ENCODE measurements around the gene VSIG2.

The VSIG2 gene

DNA sequence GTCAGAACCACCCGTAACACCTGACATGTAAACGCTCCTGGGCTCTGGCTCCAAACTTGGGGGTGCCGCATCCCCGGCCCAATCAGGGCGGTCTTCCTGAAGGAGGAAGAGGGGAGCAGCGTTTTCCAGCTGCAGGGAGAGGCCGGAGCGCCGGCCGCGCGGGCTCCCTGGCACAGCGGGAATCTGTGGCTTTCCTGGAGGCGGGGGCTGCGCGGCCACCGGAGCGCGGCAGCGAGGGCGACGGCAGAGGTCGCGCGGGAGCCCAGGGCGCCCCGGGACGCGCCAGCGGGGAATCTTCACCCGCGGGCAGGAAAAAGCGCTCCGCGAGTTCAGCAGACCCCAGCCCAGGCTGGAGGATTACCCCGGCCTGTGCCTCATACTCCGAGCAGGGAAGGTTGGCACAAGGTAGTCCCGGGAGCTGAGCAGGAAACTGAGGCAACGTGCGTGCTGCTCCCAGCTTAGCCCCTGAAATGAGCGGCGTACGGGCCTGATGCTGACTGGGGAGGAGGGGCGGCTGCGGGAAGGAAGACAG, 10.6 kb upstream of the VSIG2 start:
- no peaks in the 10 kb centered on the region for H3K27me3 ChIP-seq (ENCODE audit: insufficient read depth, low read depth)
- peak overlapping the region; percentile 22; the same call in 1 of the 2 replicates for H3K9ac ChIP-seq
- no peaks in the 10 kb centered on the region for H3K79me2 ChIP-seq (ENCODE audit: insufficient read depth, low read depth)
- H3K4me3 ChIP-seq (IDR thresholded peaks at IDR 0.05; ENCODE audit: insufficient read depth, low read depth, low read length), result no peak overlapping the region
- H3K36me3 ChIP-seq (ENCODE audit: insufficient read depth), result no peaks in the 10 kb centered on the region
- H4K20me1 ChIP-seq (ENCODE audit: insufficient read depth), result no peaks in the 10 kb centered on the region
- TF ChIP-seq, protein P1, sequence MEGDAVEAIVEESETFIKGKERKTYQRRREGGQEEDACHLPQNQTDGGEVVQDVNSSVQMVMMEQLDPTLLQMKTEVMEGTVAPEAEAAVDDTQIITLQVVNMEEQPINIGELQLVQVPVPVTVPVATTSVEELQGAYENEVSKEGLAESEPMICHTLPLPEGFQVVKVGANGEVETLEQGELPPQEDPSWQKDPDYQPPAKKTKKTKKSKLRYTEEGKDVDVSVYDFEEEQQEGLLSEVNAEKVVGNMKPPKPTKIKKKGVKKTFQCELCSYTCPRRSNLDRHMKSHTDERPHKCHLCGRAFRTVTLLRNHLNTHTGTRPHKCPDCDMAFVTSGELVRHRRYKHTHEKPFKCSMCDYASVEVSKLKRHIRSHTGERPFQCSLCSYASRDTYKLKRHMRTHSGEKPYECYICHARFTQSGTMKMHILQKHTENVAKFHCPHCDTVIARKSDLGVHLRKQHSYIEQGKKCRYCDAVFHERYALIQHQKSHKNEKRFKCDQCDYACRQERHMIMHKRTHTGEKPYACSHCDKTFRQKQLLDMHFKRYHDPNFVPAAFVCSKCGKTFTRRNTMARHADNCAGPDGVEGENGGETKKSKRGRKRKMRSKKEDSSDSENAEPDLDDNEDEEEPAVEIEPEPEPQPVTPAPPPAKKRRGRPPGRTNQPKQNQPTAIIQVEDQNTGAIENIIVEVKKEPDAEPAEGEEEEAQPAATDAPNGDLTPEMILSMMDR (conservative IDR thresholded peaks at IDR 0.05; ENCODE audit: low read depth, low read length), result no peak
- H3K4me2 ChIP-seq, result peak overlapping the region; percentile 60; the same call in 1 of the 2 replicates
- no peak overlapping the region for H3K27ac ChIP-seq
- H3K4me1 ChIP-seq (ENCODE audit: low read depth, poor library complexity, severe bottlenecking), result peaks cover 11% of the 10 kb centered on the region
- H2AFZ ChIP-seq (ENCODE audit: low read depth), result peak overlapping the region; percentile 69

DNA sequence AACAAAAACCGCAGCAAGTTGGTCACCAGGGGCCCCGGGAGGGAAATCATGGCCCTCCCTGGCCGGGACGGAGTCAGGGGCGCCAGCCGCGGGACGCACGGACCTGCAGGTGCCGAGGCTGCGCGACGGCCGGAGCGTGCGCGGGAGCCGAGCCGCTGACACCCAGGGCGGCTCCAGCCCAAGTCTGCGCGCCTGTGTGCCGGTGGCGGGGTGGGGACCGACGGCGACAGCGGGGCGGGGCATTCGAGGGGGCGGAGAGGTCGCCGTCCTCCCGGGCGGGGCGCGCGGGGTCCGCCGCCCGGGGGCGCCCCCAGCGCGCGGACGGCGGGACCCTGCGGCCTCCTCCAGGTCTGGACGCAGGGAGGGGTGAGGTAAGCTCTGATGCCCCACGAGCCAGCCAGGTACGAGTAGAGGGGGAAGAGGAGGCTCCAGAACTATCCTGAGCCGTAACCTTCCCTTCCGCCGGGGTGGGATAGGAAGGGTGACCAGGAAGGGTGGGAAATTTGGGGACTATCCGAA, 10.1 kb upstream of the VSIG2 start, which contains the start of gene ESAM:
Gene ESAM (minus strand): TSS at position 186 of the 519 bp plus-strand sequence. CDS start 136 bp downstream, at position 50.
- H3K27ac ChIP-seq, result no peak within 1 kb of the TSS
- H2AFZ ChIP-seq (ENCODE audit: low read depth), result peak within 1 kb of the TSS; percentile 69
- H3K27me3 ChIP-seq (ENCODE audit: insufficient read depth, low read depth), result no peaks in the 10 kb centered on the region

DNA sequence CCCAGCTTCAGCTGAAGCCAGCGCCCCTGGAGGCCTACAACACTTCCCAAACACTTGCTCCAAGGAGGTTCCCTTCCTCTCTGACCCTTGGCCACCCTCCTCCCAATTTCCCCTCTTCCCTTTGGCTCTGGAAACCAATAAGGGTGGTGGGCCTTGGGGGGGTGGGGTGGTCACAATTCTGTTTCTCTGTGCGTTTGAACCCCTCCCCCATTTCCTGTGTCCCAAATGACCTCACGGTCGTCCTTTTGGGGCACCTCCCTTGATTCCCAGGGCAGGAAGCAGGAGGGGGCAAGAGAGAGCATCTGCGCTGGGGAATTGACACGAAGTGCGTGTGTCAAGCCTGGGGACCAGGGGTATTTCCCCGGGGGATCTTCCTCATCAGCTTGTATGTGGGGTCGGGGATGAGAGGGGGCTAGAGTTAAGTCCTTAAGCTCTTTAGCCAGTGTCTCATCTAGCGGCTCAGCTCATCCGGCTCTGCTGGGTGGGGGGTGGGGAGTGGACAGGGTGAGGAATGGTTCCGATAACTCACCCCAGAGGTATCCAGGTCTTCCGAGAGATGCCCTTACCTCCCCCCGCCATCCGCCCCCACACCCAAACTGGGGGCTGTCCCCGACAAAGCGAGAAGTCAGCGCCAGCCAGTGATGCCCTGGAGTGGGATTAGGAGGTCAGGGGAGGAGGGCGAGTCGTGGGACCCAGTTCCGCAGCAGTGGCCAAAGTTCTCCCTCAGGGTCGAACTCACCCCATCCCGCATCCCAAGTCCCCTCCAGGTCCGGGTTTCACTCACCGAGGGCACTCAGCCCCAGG, 9.4 kb upstream of the VSIG2 start:
- no peaks in the 10 kb centered on the region for H3K27me3 ChIP-seq (ENCODE audit: insufficient read depth, low read depth)
- H3K79me2 ChIP-seq (ENCODE audit: insufficient read depth, low read depth), result no peaks in the 10 kb centered on the region
- H3K4me3 ChIP-seq (IDR thresholded peaks at IDR 0.05; ENCODE audit: insufficient read depth, low read depth, low read length), result no peak overlapping the region
- H4K20me1 ChIP-seq (ENCODE audit: insufficient read depth), result no peaks in the 10 kb centered on the region
- H2AFZ ChIP-seq (ENCODE audit: low read depth), result peak overlapping the region; percentile 69
- H3K4me1 ChIP-seq (ENCODE audit: low read depth, poor library complexity, severe bottlenecking), result peaks cover 11% of the 10 kb centered on the region
- no peak overlapping the region for H3K9ac ChIP-seq
- TF ChIP-seq, protein P1 (conservative IDR thresholded peaks at IDR 0.05; ENCODE audit: low read depth, low read length), result no peak
- no peaks in the 10 kb centered on the region for H3K36me3 ChIP-seq (ENCODE audit: insufficient read depth)
- H3K4me2 ChIP-seq, result peak overlapping the region; percentile 48; the same call in 1 of the 2 replicates
- H3K27ac ChIP-seq, result no peak overlapping the region

More for the DNA sequence above, 10.1 kb upstream of the VSIG2 start, which contains the start of gene ESAM:
- Histone ChIP-seq H3K4me2 (peak within 1 kb of the TSS; percentile 60; the same call in 1 of the 2 replicates), H3K79me2 (ENCODE audit: insufficient read depth, low read depth) (no peaks in the 10 kb centered on the region), H3K36me3 (ENCODE audit: insufficient read depth) (no peaks in the 10 kb centered on the region), H3K9ac (peak within 1 kb of the TSS; percentile 22; the same call in 1 of the 2 replicates), H3K4me3 (IDR thresholded peaks at IDR 0.05; ENCODE audit: insufficient read depth, low read depth, low read length) (no peak within 1 kb of the TSS), H4K20me1 (ENCODE audit: insufficient read depth) (no peaks in the 10 kb centered on the region), H3K4me1 (ENCODE audit: low read depth, poor library complexity, severe bottlenecking) (peaks cover 11% of the 10 kb centered on the region)
- TF ChIP-seq, protein P1 (conservative IDR thresholded peaks at IDR 0.05; ENCODE audit: low read depth, low read length), result no peak

DNA sequence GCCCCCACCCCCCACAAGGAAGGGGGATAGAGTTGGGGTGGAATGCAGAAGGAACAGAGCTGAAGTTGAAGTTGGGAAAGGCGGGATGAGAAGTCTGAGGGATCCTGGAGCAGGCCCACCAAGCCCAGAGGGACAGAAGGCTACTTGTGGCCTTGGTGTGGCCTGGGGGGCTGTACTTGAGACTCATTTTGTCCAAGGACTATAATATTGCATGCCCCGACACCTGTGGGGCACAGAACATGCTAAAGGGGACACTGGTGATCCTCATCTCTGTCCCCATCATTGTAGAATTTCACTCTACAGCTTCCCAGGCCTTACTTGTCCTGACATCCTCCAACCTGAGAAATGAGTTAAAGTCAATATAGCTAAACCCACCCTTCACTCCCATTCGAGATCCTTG, 8.8 kb upstream of the VSIG2 start:
- Histone ChIP-seq H3K4me3 (IDR thresholded peaks at IDR 0.05; ENCODE audit: insufficient read depth, low read depth, low read length) (no peak overlapping the region), H3K9ac (no peak overlapping the region), H3K36me3 (ENCODE audit: insufficient read depth) (no peaks in the 10 kb centered on the region), H4K20me1 (ENCODE audit: insufficient read depth) (no peaks in the 10 kb centered on the region), H2AFZ (ENCODE audit: low read depth) (no peak overlapping the region), H3K79me2 (ENCODE audit: insufficient read depth, low read depth) (no peaks in the 10 kb centered on the region), H3K4me2 (no peak overlapping the region), H3K4me1 (ENCODE audit: low read depth, poor library complexity, severe bottlenecking) (peaks cover 11% of the 10 kb centered on the region), H3K27me3 (ENCODE audit: insufficient read depth, low read depth) (no peaks in the 10 kb centered on the region), H3K27ac (no peak overlapping the region)
- TF ChIP-seq, protein P1 (conservative IDR thresholded peaks at IDR 0.05; ENCODE audit: low read depth, low read length), result no peak

Measured in KMS-11 (cell line).